ENCODE results near the gene LARP4. TPM values are rescaled to one million over a fixed set of nuclear protein-coding genes. Genes with fewer than 3 reads are reported as not detected.
"Not testable (repeated sequence)": the region's sequence is repeated elsewhere in the genome, so short reads cannot be mapped to it uniquely, and the experiment has no call there.

The LARP4 gene
- total RNA-seq, 1 donor from 2014 or later: 64.9 TPM

GRCh38 chr12:50521781-50522180, 121.1 kb downstream of the LARP4 start:
- intact Hi-C loops (cut with micrococcal nuclease): not testable (repeated sequence)

DNA sequence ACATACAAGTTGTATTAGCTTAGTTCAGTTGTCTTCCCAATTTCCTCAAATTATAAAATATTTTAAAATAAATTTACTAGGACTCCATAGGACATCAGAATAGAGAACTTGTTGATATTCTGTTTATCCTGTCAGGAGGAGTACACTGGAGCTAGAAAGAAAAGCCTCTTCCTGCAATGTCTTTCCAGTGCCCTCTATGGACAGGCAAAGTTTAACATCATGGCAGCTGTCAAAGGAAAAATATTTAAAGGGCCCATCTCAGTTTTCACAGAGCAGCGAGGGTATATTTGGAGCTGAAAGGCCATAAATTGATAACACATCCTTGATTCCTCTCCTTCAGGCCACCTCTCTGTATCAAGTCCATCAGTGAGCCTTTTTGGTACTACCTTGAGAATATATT, 123.1 kb downstream of the LARP4 start:
- intact Hi-C loops (cut with micrococcal nuclease): no loop called here

DNA sequence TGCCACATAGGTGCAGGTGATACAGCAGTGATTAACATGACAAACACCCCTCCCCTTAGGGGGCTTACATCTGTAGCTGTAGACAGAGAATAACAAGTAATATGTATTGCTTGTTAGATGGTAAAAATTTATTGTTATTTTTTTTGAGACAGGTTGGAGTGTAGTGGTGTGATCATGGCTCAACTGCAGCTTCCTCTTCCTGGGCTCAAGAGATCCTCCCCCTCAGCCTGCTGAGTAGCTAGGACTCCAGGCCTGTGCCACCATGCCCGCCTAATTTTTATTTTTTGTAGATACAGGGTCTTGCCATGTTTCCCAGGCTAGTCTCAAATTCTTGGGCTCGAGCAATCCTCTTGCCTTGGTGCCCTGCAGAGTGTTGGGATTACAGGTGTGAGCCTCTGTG, 123.9 kb downstream of the LARP4 start:
- intact Hi-C loops (cut with micrococcal nuclease): no loop called here

DNA sequence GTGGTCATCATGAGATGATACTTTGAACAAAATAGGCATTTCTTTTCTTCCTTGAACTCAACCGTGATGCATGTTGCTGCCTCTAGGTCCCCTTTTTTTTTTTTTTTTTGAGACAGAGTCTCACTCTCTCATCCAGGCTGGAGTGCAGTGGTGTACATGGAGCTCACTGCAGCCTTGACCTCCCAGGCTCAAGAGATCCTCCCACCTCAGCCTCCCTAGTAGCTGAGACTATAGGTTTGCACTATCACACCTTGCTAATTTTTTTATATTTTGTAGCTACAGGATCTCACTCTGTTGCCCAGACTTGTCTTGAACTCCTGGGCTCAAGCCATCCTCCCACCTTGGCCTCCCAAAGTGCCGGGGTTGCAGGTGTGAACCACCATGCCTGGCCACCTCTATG, 124.7 kb downstream of the LARP4 start:
- intact Hi-C loops (cut with micrococcal nuclease): no loop called here

- intact Hi-C loops (cut with micrococcal nuclease): no loop called here
Measured at GRCh38 chr12:50527359-50527726, 126.7 kb downstream of the LARP4 start.

- intact Hi-C loops (cut with micrococcal nuclease): no loop called here
Measured at GRCh38 chr12:50528800-50529199, 128.1 kb downstream of the LARP4 start.

DNA sequence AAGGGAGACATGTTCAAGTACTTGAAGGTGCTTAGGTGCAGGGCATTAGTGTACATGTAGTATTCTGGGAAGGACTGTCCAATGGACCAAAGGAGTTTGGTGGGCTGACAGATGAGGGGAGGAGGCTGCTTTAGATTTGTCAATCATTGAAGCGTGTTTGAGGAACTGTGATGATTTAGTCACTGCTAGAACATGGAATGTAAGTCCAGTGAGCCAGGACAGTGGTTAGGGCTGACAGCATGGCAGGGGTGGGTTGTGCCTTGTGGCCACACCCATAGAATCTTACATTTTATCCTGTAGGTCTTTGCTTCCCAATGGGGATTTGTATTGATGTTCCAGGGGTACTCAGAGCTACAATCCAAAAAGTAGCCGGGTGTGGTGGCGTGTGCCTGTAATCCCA, 128.7 kb downstream of the LARP4 start:
- intact Hi-C loops (cut with micrococcal nuclease): no loop called here

Other genes with a start within 250 kb of the LARP4 start
- 67.9 and 69.0 TPM in 2 replicates for gene CERS5, start 233.5 kb upstream of the LARP4 start, total RNA-seq
- 85.7 and 86.0 TPM in 2 replicates for gene LIMA1, start 117.4 kb upstream of the LARP4 start, total RNA-seq
- not detected in 2 replicates for gene FAM186A, start 4.3 kb upstream of the LARP4 start, total RNA-seq
- gene DIP2B, start 104.1 kb downstream of the LARP4 start, total RNA-seq: 26.3 and 26.9 TPM in 2 replicates

All from T-helper 2 cell treated with Interferon-gamma antibody and Interleukin-4, amounts not matched to agents 100 ng/mL and 5 ng/mL, for 36 hours (primary cell).